K562 (cell line): ENCODE measurements around the gene LCP2. TPM values are rescaled to one million over a fixed set of nuclear protein-coding genes. Genes with fewer than 3 reads are reported as not detected.

Experiments
- ATAC-seq: fragments of 200-7000 bp; cut with Tn5 transposase; 3 replicates; pipeline ENCODE4 v1.9.1; 2020; ENCODE audit warnings: moderate library complexity
- BruUV-seq: library from RNA; stranded (reverse); fragments of 400-500 nt; replicated peaks from 2 replicates; lab custom pipeline; 2021; lab: Mats Ljungman, UMichigan
- CTCF ChIA-PET: fragments of 300-600 bp; formaldehyde crosslinking; extraction: SDS; loops from one replicate; lab custom pipeline; 2021; ENCODE audit warnings: low intra/inter-chr PET ratio; lab: Yijun Ruan, JAX
- POLR2A ChIA-PET: fragments of 300-600, 350-650 bp; sonication (Branson Sonifier 250); formaldehyde crosslinking; extraction: SDS; loops from one replicate; lab custom pipeline; 2021; ENCODE audit warnings: antibody characterized with exemption, inconsistent platforms; lab: Yijun Ruan, JAX
- DNase-seq, 4 experiments: peaks; one replicate each; pipeline versions ENCODE4 v3.0.0 to v3.0.0-alpha.2; 2011 to 2018; ENCODE audit warnings: low spot score in 3 of 4, mixed read lengths in 3 of 4; ENCODE audit errors: extremely low read depth in 1 of 4
- FAIRE-seq: peaks from 2 replicates; lab custom pipeline; 2011; peaks lifted over from hg19 to GRCh38; lab: Jason Lieb, UNC
- H2AFZ ChIP-seq: 2 replicates; pipeline ENCODE4 v1.6.0; 2011; ENCODE audit warnings: low read depth, low read length, control low read depth, inconsistent platforms
- H3K27ac ChIP-seq: fragments of 200-600 bp; 3 replicates; pipeline ENCODE4 v1.8.0; 2011; ENCODE audit warnings: low read depth, mild to moderate bottlenecking, control low read depth, inconsistent platforms, low read length, moderate library complexity, mixed read lengths; ENCODE audit errors: extremely low read depth
- H3K27me3 ChIP-seq, 2 experiments: fragments of 300-600 bp in 1 of 2; 2 replicates in 1 of 2; 3 replicates in 1 of 2; pipeline versions ENCODE4 v1.6.0 to v1.8.0; 2011; ENCODE audit warnings: inconsistent platforms in 2 of 2, low read length in 2 of 2, mild to moderate bottlenecking in 1 of 2, mixed read lengths in 1 of 2, moderate library complexity in 1 of 2; ENCODE audit not compliant: control insufficient read depth in 2 of 2, insufficient read depth in 2 of 2
- H3K36me3 ChIP-seq: fragments of 300-600 bp; 3 replicates; pipeline ENCODE4 v1.8.0; 2011; ENCODE audit warnings: mild to moderate bottlenecking, low read length, inconsistent platforms; ENCODE audit not compliant: control insufficient read depth, insufficient read depth
- H3K4me1 ChIP-seq, 2 experiments: fragments of 200-600 bp in 1 of 2; replicated peaks in 1 of 2; 2 replicates in 1 of 2; 3 replicates in 1 of 2; pipeline versions ENCODE4 v1.5.1 to v1.8.0; 2011; ENCODE audit warnings: inconsistent platforms in 2 of 2, low read length in 2 of 2, mild to moderate bottlenecking in 1 of 2, mixed read lengths in 1 of 2, moderate library complexity in 1 of 2; ENCODE audit not compliant: control insufficient read depth in 2 of 2, insufficient read depth in 2 of 2
- H3K4me2 ChIP-seq: 2 replicates; pipeline ENCODE4 v1.6.1; 2011; ENCODE audit warnings: low read length, control low read depth, inconsistent platforms, mixed read lengths; ENCODE audit not compliant: insufficient read depth
- H3K4me3 ChIP-seq: fragments of 200-600 bp; sonication (generic), shearing (Covaris generic); 2 replicates; pipeline ENCODE4 v1.5.1; 2016; ENCODE audit warnings: control low read depth, inconsistent platforms
- H3K79me2 ChIP-seq: fragments of 200-600 bp; 3 replicates; pipeline ENCODE4 v1.8.0; 2011; ENCODE audit warnings: low read length, inconsistent platforms; ENCODE audit not compliant: control insufficient read depth, insufficient read depth
- H3K9ac ChIP-seq, 2 experiments: 2 replicates each; pipeline versions ENCODE4 v1.6.0 to v1.6.1; 2011; ENCODE audit warnings: low read depth in 2 of 2, low read length in 2 of 2, control low read depth in 1 of 2, inconsistent platforms in 1 of 2, mild to moderate bottlenecking in 1 of 2, mixed read lengths in 1 of 2; ENCODE audit not compliant: insufficient read depth in 1 of 2
- H3K9me1 ChIP-seq: one replicate; pipeline ENCODE4 v1.6.0; 2011; ENCODE audit warnings: inconsistent platforms, mild to moderate bottlenecking, low read length, moderate library complexity; ENCODE audit not compliant: control insufficient read depth, insufficient read depth
- H3K9me3 ChIP-seq: replicated peaks from 2 replicates; pipeline ENCODE4 v1.5.1; 2011; ENCODE audit warnings: low read depth, low read length, inconsistent platforms; ENCODE audit not compliant: control insufficient read depth, insufficient read depth
- H4K20me1 ChIP-seq: replicated peaks from 2 replicates; pipeline ENCODE4 v1.6.1; 2011; ENCODE audit warnings: low read length, inconsistent platforms, mixed read lengths; ENCODE audit not compliant: control insufficient read depth, insufficient read depth
- GTF2E2 ChIP-seq: fragments of 200-800 bp; sonication (Bioruptor generic); IDR thresholded peaks from 2 replicates; pipeline ENCODE4 v1.6.1; 2016; ENCODE audit warnings: missing genetic modification characterization, missing compliant biosample characterization
- MAFF ChIP-seq: IDR thresholded peaks from 2 replicates; pipeline ENCODE4 v1.6.1; 2012; ENCODE audit warnings: low read length, improper control_type of control experiment
- MAFK ChIP-seq: IDR thresholded peaks from 2 replicates; pipeline ENCODE4 v1.6.1; 2011; ENCODE audit warnings: low read length, improper control_type of control experiment
- MEIS2 ChIP-seq: fragments of 450-650 bp; IDR thresholded peaks from 2 replicates; pipeline ENCODE4 v1.6.1; 2014; ENCODE audit warnings: mild to moderate bottlenecking; ENCODE audit not compliant: partially characterized antibody
- NFE2 ChIP-seq: IDR thresholded peaks from 2 replicates; pipeline ENCODE4 v1.6.1; 2014; ENCODE audit warnings: antibody characterized with exemption, low read depth
- POLR2G ChIP-seq: fragments of 200-400 bp; formaldehyde crosslinking; IDR thresholded peaks from 2 replicates; pipeline ENCODE4 v1.6.1; 2017; ENCODE audit warnings: low read depth, mild to moderate bottlenecking, antibody characterized with exemption, low read length, moderate library complexity
- REST ChIP-seq, 2 experiments: fragments of 450-650 bp; formaldehyde crosslinking in 1 of 2; IDR thresholded peaks; 2 replicates each; pipeline versions ENCODE4 v1.4.0 to v1.6.1; 2014 to 2020; ENCODE audit warnings: mild to moderate bottlenecking in 2 of 2, borderline replicate concordance in 1 of 2, low read depth in 1 of 2
- STAG1 ChIP-seq: sonication (generic); formaldehyde crosslinking; IDR thresholded peaks from 2 replicates; pipeline ENCODE4 v1.5.0; 2020; ENCODE audit warnings: missing genetic modification reagents, borderline replicate concordance
- TAF15 ChIP-seq: fragments of 200-400 bp; formaldehyde crosslinking; IDR thresholded peaks from 2 replicates; pipeline ENCODE4 v1.6.1; 2017; ENCODE audit warnings: mild to moderate bottlenecking, low read depth, low read length, moderate library complexity
- TGIF2 ChIP-seq: sonication (generic); formaldehyde crosslinking; IDR thresholded peaks from 2 replicates; pipeline ENCODE4 v1.8.1; 2022; ENCODE audit warnings: mild to moderate bottlenecking, missing genetic modification reagents, moderate library complexity
- WGBS: fragments of 100-300 bp; shearing (Covaris generic); methylation state at CpG from one replicate; pipeline ENCODE4 v1.1.6; 2016; ENCODE audit warnings: low coverage, mixed read lengths; ENCODE audit not compliant: insufficient coverage; ENCODE audit errors: missing lambda C conversion rate; 5-methylcytosine and 5-hydroxymethylcytosine counted together
- in situ Hi-C: fragments of 300-500 bp; cut with MboI; formaldehyde crosslinking; loops from 4 replicates; pipeline ENCODE4 v1.15.0; 2018; ENCODE audit warnings: inconsistent platforms, mixed read lengths
- intact Hi-C: fragments of 100-400 bp; cut with micrococcal nuclease; formaldehyde crosslinking; loops from 2 replicates; pipeline ENCODE4 v1.14.2; 2022
- polyA plus RNA-seq, 8 experiments: library from polyadenylated mRNA; depleted of rRNA in 4 of 8; stranded (reverse) in 5 of 8; unstranded in 3 of 8; fragments of >200 nt; fragmentation: Nextera tagmentation in 2 of 8; fragmentation: Illumina TruSeq in 1 of 8; extraction: Ambion mirVana in 2 of 8; extraction: Trizol in 1 of 8; gene quantifications; 2 replicates each; pipeline versions ENCODE4 v1.2.1 to v1.2.3, GENCODE V29; 2011 to 2014; ENCODE audit warnings: inconsistent platforms in 1 of 8, missing spikeins in 1 of 8
- total RNA-seq, 7 experiments: library from RNA; depleted of rRNA in 6 of 7; stranded (reverse); fragments of >200 nt in 6 of 7; fragmentation: Illumina TruSeq in 2 of 7; extraction: Trizol in 2 of 7; gene quantifications; 2 replicates each; pipeline versions ENCODE4 v1.2.1 to v1.2.3, GENCODE V29; 2011 to 2021; ENCODE audit warnings: low replicate concordance in 1 of 7
- TF ChIP-seq, protein P1 (sequence below): fragments of 250-450 bp; sonication (Bioruptor Pico); IDR thresholded peaks from 2 replicates; pipeline ENCODE4 v1.4.0; 2020; ENCODE audit warnings: mild to moderate bottlenecking, moderate library complexity

The LCP2 gene
- total and polyA plus RNA-seq, 9 of the 15 experiments (the other 6 are each of a cell fraction or from before 2014, with no cell fraction given) = 4.0 to 31.3 (median 14.6) TPM

- no peaks in the 10 kb centered on the region for H4K20me1 ChIP-seq
- H3K9me1 ChIP-seq = no peaks in the 10 kb centered on the region
- no peaks in the 10 kb centered on the region for H3K36me3 ChIP-seq
- intact Hi-C loops (no loop called here), in situ Hi-C loops (loop anchor here (5.0 kb wide), 1 partner anchor 77 kb away; no protein-coding TSS in a partner anchor)
- 0 out of 3 replicates have a peak overlapping the region, but pooled peaks have one; percentile 0 for H3K27ac ChIP-seq
- H3K4me1 ChIP-seq = peaks cover 7 to 22% of the 10 kb centered on the region in 2 experiments; a peak in 4 of 5 replicates
- peaks cover 0 to 4% of the 10 kb centered on the region in 2 experiments; a peak in 2 of 5 replicates for H3K27me3 ChIP-seq
- no peak overlapping the region for H3K4me3 ChIP-seq
- H3K4me2 ChIP-seq = no peak overlapping the region
- POLR2A ChIA-PET = no interaction called here
- DNase-seq (peak in 2 of 4 experiments; percentile 31 to 57), ATAC-seq (peak; percentile 60; the same call in 2 of the 3 replicates), FAIRE-seq (peak; percentile 44)
- H3K9me3 ChIP-seq = no peaks in the 10 kb centered on the region
- H3K9ac ChIP-seq = no peak overlapping the region
- H2AFZ ChIP-seq = no peak overlapping the region
- no peaks in the 10 kb centered on the region for H3K79me2 ChIP-seq
- WGBS = 27% methylated on average over 5 of the region's 5 CpGs
- no TSS peak for BruUV-seq
- CTCF ChIA-PET = no interaction called here
- TF ChIP-seq MEIS2 (peak; percentile 73), STAG1 (CRISPR knock-in tag) (no peak), MAFF (peak; percentile 13; the same call in 1 of the 2 replicates), POLR2G (no peak), REST (IDR thresholded peaks at IDR 0.05; ENCODE audit: borderline replicate concordance) (peak; percentile 82), REST (CRISPR knock-in tag; IDR thresholded peaks at IDR 0.05; ENCODE audit: low read depth) (no peak), MAFK (0 out of 2 replicates have a peak, but pooled peaks have one; percentile 39), TGIF2 (CRISPR knock-in tag) (no peak), TAF15 (no peak), GTF2E2 (tag) (no peak), NFE2 (peak; percentile 82)
- TF ChIP-seq, protein P1, sequence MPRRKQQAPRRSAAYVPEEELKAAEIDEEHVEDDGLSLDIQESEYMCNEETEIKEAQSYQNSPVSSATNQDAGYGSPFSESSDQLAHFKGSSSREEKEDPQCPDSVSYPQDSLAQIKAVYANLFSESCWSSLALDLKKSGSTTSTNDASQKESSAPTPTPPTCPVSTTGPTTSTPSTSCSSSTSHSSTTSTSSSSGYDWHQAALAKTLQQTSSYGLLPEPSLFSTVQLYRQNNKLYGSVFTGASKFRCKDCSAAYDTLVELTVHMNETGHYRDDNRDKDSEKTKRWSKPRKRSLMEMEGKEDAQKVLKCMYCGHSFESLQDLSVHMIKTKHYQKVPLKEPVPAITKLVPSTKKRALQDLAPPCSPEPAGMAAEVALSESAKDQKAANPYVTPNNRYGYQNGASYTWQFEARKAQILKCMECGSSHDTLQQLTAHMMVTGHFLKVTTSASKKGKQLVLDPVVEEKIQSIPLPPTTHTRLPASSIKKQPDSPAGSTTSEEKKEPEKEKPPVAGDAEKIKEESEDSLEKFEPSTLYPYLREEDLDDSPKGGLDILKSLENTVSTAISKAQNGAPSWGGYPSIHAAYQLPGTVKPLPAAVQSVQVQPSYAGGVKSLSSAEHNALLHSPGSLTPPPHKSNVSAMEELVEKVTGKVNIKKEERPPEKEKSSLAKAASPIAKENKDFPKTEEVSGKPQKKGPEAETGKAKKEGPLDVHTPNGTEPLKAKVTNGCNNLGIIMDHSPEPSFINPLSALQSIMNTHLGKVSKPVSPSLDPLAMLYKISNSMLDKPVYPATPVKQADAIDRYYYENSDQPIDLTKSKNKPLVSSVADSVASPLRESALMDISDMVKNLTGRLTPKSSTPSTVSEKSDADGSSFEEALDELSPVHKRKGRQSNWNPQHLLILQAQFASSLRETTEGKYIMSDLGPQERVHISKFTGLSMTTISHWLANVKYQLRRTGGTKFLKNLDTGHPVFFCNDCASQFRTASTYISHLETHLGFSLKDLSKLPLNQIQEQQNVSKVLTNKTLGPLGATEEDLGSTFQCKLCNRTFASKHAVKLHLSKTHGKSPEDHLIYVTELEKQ (CRISPR knock-in tag) = no peak
Measured at GRCh38 chr5:170265522-170265921, 32.1 kb downstream of the LCP2 start.
